Putamen (tissue), 1 donor: Measurements from ENCODE around the gene OSBPL7.

Experiments used
- DNase-seq: peaks from one replicate; pipeline ENCODE4 v3.0.0-alpha.2; 2016; ENCODE audit warnings: low spot score

OSBPL7 gene

DNA sequence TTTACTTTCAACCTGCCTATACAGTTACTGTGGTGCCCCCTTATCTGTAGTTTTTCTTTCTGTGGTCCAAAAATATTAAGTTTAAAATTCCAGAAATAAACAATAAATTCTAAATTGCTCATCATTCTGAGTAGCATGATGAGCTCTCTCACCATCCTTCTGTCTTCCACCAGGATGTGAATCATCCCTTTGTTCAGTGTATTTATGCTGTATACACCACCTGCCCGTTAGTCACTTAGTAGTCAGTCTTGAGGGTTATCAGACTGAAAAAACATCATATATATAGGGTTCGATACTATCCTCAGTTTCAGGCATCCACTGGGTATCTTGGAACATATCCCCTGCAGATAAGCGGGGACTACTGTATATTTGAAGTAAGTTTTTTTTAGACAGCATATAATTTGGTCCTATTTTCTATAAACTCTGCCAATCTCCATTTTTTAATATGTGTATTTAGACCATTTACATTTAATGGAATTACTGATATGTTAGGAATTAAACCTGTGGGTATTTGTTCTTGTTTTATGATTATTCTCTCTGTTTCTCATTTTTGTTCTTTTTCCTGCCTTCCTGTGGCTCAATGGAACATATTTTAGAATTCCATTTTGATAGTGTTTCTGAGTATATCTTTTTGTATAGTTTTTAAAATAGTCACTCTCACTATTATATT is 57.5 kb downstream of the OSBPL7 start:
- DNase-seq = no peak

DNA sequence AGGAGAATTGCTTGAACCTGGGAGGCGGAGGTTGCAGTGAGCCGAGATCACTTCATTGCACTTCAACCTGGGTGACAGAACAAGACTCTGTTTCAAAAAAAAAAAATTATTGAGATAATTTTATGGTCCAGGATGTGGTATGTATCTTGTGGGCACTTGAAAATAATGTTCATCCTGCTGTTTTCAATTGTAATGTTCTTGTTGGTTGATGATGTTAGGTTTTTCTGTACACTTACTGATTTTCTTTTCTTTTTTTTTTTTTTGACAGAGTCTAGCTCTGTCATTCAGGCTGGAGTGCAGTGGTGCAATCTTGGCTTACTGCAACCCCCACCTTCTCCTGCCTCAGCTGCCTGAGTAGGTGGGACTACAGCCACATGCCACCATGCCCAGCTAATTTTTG is 58.9 kb downstream of the OSBPL7 start:
- DNase-seq = no peak

- DNase-seq = no peak
Measured at GRCh38 chr17:47760409-47761140, 61.0 kb downstream of the OSBPL7 start.

- DNase-seq = no peak
Measured at GRCh38 chr17:47757386-47757785, 64.2 kb downstream of the OSBPL7 start.
